OCI-LY7 (cell line): ENCODE results near the gene VEGFA. TPM values are rescaled to one million over a fixed set of nuclear protein-coding genes. Genes with fewer than 3 reads are reported as not detected.

ENCODE experiments used
- BruUV-seq: library from RNA; stranded (reverse); fragments of 400-500 nt; replicated peaks from 2 replicates; lab custom pipeline; 2021; lab: Mats Ljungman, UMichigan
- CTCF ChIA-PET: fragments of 300-600 bp; sonication (Branson Sonifier 250); formaldehyde crosslinking; loops from one replicate; lab custom pipeline; 2022; ENCODE audit warnings: antibody characterized with exemption; ENCODE audit not compliant: unreplicated experiment; lab: Charles Lee
- POLR2A ChIA-PET: fragments of 300-600 bp; sonication (Branson Sonifier 250); formaldehyde crosslinking; loops from one replicate; lab custom pipeline; 2022; ENCODE audit warnings: antibody characterized with exemption; lab: Charles Lee
- DNase-seq: peaks from one replicate; pipeline ENCODE4 v3.0.0-alpha.2; 2015; ENCODE audit warnings: low spot score
- H2AFZ ChIP-seq: fragments of 200-600 bp; sonication (generic), shearing (Covaris generic); 2 replicates; pipeline ENCODE4 v1.6.1; 2014; ENCODE audit warnings: mild to moderate bottlenecking, antibody characterized with exemption, low read length, moderate library complexity
- H3K27ac ChIP-seq: fragments of 200-600 bp; sonication (generic); 2 replicates; pipeline ENCODE4 v1.5.1; 2014; ENCODE audit warnings: mixed run types, low read depth, mild to moderate bottlenecking, moderate library complexity, low read length, inconsistent platforms; ENCODE audit not compliant: poor library complexity, severe bottlenecking
- H3K36me3 ChIP-seq: fragments of 200-600 bp; sonication (generic); 2 replicates; pipeline ENCODE4 v1.6.1; 2014; ENCODE audit warnings: mild to moderate bottlenecking, antibody characterized with exemption, low read length, moderate library complexity, mixed read lengths; ENCODE audit not compliant: insufficient read depth
- H3K4me1 ChIP-seq: fragments of 200-600 bp; sonication (generic); 2 replicates; pipeline ENCODE4 v1.5.1; 2014; ENCODE audit warnings: mild to moderate bottlenecking, low read length; ENCODE audit not compliant: insufficient read depth, poor library complexity, severe bottlenecking
- H3K4me2 ChIP-seq: fragments of 200-600 bp; sonication (generic); 2 replicates; pipeline ENCODE4 v1.6.1; 2014; ENCODE audit warnings: mild to moderate bottlenecking, low read length
- H3K4me3 ChIP-seq: fragments of 200-600 bp; sonication (generic); 2 replicates; pipeline ENCODE4 v1.5.1; 2014; ENCODE audit warnings: mild to moderate bottlenecking, low read depth, low read length; ENCODE audit not compliant: poor library complexity, severe bottlenecking
- H3K79me2 ChIP-seq: fragments of 200-600 bp; sonication (generic); 2 replicates; pipeline ENCODE4 v1.6.1; 2016; ENCODE audit warnings: low read depth, mild to moderate bottlenecking, low read length, moderate library complexity, mixed read lengths; ENCODE audit not compliant: insufficient read depth
- H3K9me2 ChIP-seq: fragments of 200-600 bp; sonication (generic); 2 replicates; pipeline ENCODE4 v1.6.1; 2016; ENCODE audit warnings: mild to moderate bottlenecking, low read length, mixed read lengths; ENCODE audit not compliant: insufficient read depth
- H3K9me3 ChIP-seq: fragments of 200-600 bp; sonication (generic); 2 replicates; pipeline ENCODE4 v1.6.1; 2014; ENCODE audit warnings: mild to moderate bottlenecking, mixed run types, low read length, mixed read lengths
- H4K20me1 ChIP-seq: fragments of 200-600 bp; sonication (generic); 2 replicates; pipeline ENCODE4 v1.6.1; 2014; ENCODE audit warnings: mild to moderate bottlenecking, antibody characterized with exemption, low read length, moderate library complexity, mixed read lengths; ENCODE audit not compliant: insufficient read depth
- CTCF ChIP-seq: fragments of 200-600 bp; sonication (generic); conservative IDR thresholded peaks from 2 replicates; pipeline ENCODE4 v1.5.1; 2014; ENCODE audit warnings: mild to moderate bottlenecking, antibody characterized with exemption, low read length, moderate library complexity, mixed read lengths
- EZH2phosphoT487 ChIP-seq: fragments of 200-600 bp; sonication (generic); IDR thresholded peaks from 2 replicates; pipeline ENCODE4 v1.6.1; 2018; ENCODE audit warnings: low read depth, borderline replicate concordance, mild to moderate bottlenecking, mixed run types, antibody characterized with exemption, low read length, moderate library complexity, mixed read lengths
- intact Hi-C: fragments of 100-400 bp; cut with micrococcal nuclease; formaldehyde crosslinking; loops from one replicate; pipeline ENCODE4 v1.10.0; 2022; ENCODE audit not compliant: unreplicated experiment
- total RNA-seq, 2 experiments: library from RNA; depleted of rRNA in 1 of 2; stranded (reverse); fragments of >200 nt in 1 of 2; shearing (Covaris generic) in 1 of 2; gene quantifications; 2 replicates each; pipeline ENCODE4 v1.2.3, GENCODE V29; 2014 to 2022

VEGFA gene
- total RNA-seq, 2 experiments from 2014 or later: 59.7 to 88.5 TPM

DNA sequence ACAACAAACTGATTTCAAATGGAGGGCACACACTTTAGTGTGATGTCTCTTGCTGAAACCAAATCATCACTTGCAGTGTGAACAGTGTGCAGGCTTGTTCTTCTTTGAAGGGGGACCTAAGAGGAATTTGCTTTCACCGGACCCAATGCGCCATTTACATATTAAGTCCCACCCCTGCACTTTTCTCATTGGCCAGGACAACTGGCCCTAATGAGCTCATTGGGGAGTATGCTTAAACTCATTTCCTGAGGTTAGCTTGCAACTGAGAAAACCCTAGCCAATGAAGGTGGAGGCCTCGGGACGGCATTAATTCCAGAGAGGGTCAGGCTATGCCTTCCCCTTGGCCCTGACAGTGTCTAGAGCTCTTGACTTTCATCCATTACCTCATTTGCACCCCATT, 58.7 kb downstream of the VEGFA start:
- intact Hi-C loops: no loop called here
- H2AFZ ChIP-seq: no peak overlapping the region
- peak; percentile 62 for DNase-seq
- no peaks in the 10 kb centered on the region for H3K4me1 ChIP-seq
- H4K20me1 ChIP-seq: no peaks in the 10 kb centered on the region
- H3K36me3 ChIP-seq: no peaks in the 10 kb centered on the region
- H3K4me3 ChIP-seq: no peak overlapping the region
- H3K9me2 ChIP-seq: no peaks in the 10 kb centered on the region
- ChIA-PET POLR2A (interaction anchor here (0.7 to 1.4 kb wide), 2 partner anchors 17 to 69 kb away, joined by 3 read pairs; no protein-coding TSS in a partner anchor), CTCF (interaction anchor here (0.6 kb wide), 1 partner anchor 159 kb away, joined by 3 read pairs; no protein-coding TSS in a partner anchor)
- no TSS peak for BruUV-seq
- no peak overlapping the region for H3K27ac ChIP-seq
- TF ChIP-seq EZH2phosphoT487 (no peak), CTCF (no peak)
- no peaks in the 10 kb centered on the region for H3K9me3 ChIP-seq
- no peaks in the 10 kb centered on the region for H3K79me2 ChIP-seq
- peak overlapping the region; percentile 4; the same call in 1 of the 2 replicates for H3K4me2 ChIP-seq

- Histone ChIP-seq H3K79me2 (no peaks in the 10 kb centered on the region), H2AFZ (no peak overlapping the region), H3K9me2 (no peaks in the 10 kb centered on the region), H3K36me3 (no peaks in the 10 kb centered on the region), H3K4me3 (no peak overlapping the region), H3K4me2 (no peak overlapping the region), H4K20me1 (no peaks in the 10 kb centered on the region), H3K9me3 (no peaks in the 10 kb centered on the region), H3K4me1 (no peaks in the 10 kb centered on the region), H3K27ac (no peak overlapping the region)
- TF ChIP-seq CTCF (no peak), EZH2phosphoT487 (no peak)
- CTCF ChIA-PET: no interaction called here
- no peak for DNase-seq
- intact Hi-C loops: no loop called here
- no TSS peak for BruUV-seq
- POLR2A ChIA-PET: no interaction called here
These were observed 59.5 kb downstream of the VEGFA start for GRCh38 chr6:43829470-43829869.

GRCh38 chr6:43830775-43831174, 60.8 kb downstream of the VEGFA start:
- intact Hi-C loops: no loop called here
- TF ChIP-seq CTCF (no peak), EZH2phosphoT487 (no peak)
- no peak for DNase-seq
- no peaks in the 10 kb centered on the region for H3K36me3 ChIP-seq
- H3K9me3 ChIP-seq: no peaks in the 10 kb centered on the region
- POLR2A ChIA-PET: interaction anchor here (0.6 kb wide), 1 partner anchor 16 kb away, joined by 3 read pairs; no protein-coding TSS in a partner anchor
- H3K27ac ChIP-seq: no peak overlapping the region
- BruUV-seq: no TSS peak
- no peaks in the 10 kb centered on the region for H3K4me1 ChIP-seq
- no peak overlapping the region for H3K4me3 ChIP-seq
- H3K9me2 ChIP-seq: no peaks in the 10 kb centered on the region
- no peak overlapping the region for H3K4me2 ChIP-seq
- no peak overlapping the region for H2AFZ ChIP-seq
- H3K79me2 ChIP-seq: no peaks in the 10 kb centered on the region
- no peaks in the 10 kb centered on the region for H4K20me1 ChIP-seq
- CTCF ChIA-PET: no interaction called here
